ENCODE data around the gene C3. TPM values are rescaled to one million over a fixed set of nuclear protein-coding genes. Genes with fewer than 3 reads are reported as not detected.

C3 gene
- total RNA-seq, 1 donor from 2014 or later: 482 TPM

- no peak for DNase-seq (ENCODE audit: missing footprints)
- no peak for ATAC-seq
- intact Hi-C loops (cut with DNase I): no loop called here
These were observed 13.7 kb upstream of the C3 start for GRCh38 chr19:6734096-6734696.

GRCh38 chr19:6733338-6734095 lies 13.1 kb upstream of the C3 start:
- DNase-seq (ENCODE audit: missing footprints): no peak
- ATAC-seq: no peak
- intact Hi-C loops (cut with DNase I): no loop called here

- no peak for ATAC-seq
- intact Hi-C loops (cut with DNase I): no loop called here
- no peak for DNase-seq (ENCODE audit: missing footprints)
These were observed 12.4 kb upstream of the C3 start for GRCh38 chr19:6732803-6733337.

GRCh38 chr19:6731822-6732221 lies 11.4 kb upstream of the C3 start:
- no peak for ATAC-seq
- DNase-seq (ENCODE audit: missing footprints): no peak
- intact Hi-C loops (cut with DNase I): no loop called here

GRCh38 chr19:6730941-6731670 lies 10.7 kb upstream of the C3 start:
- DNase-seq (ENCODE audit: missing footprints) (peak; percentile 32), ATAC-seq (no peak)
- intact Hi-C loops (cut with DNase I): no loop called here

GRCh38 chr19:6730153-6730804 lies 9.8 kb upstream of the C3 start:
- ATAC-seq: peak; percentile 43
- intact Hi-C loops (cut with DNase I): no loop called here

GRCh38 chr19:6729573-6730152 lies 9.2 kb upstream of the C3 start:
- peak; percentile 52 for DNase-seq (ENCODE audit: missing footprints)
- no peak for ATAC-seq
- intact Hi-C loops (cut with DNase I): no loop called here

More at GRCh38 chr19:6730153-6730804, 9.8 kb upstream of the C3 start:
- DNase-seq (ENCODE audit: missing footprints): peak; percentile 73

- intact Hi-C loops (cut with DNase I): no loop called here
- peak; percentile 83 for DNase-seq (ENCODE audit: missing footprints)
- ATAC-seq: peak; percentile 38
These were observed 7.9 kb upstream of the C3 start for GRCh38 chr19:6728346-6728745.

- intact Hi-C loops (cut with DNase I): no loop called here
- ATAC-seq (no peak), DNase-seq (ENCODE audit: missing footprints) (peak; percentile 26)
These were observed 5.2 kb upstream of the C3 start for GRCh38 chr19:6725513-6726231.

GRCh38 chr19:6724631-6725492 lies 4.4 kb upstream of the C3 start:
- DNase-seq (ENCODE audit: missing footprints) (peak; percentile 18), ATAC-seq (no peak)
- intact Hi-C loops (cut with DNase I): no loop called here

- DNase-seq (ENCODE audit: missing footprints): peak; percentile 41
These were observed 3.3 kb upstream of the C3 start for GRCh38 chr19:6723738-6724137.

GRCh38 chr19:6723108-6723618 lies 2.7 kb upstream of the C3 start:
- ATAC-seq (peak; percentile 38), DNase-seq (ENCODE audit: missing footprints) (peak; percentile 78)
- intact Hi-C loops (cut with DNase I): no loop called here

More at GRCh38 chr19:6723738-6724137, 3.3 kb upstream of the C3 start:
- no peak for ATAC-seq
- intact Hi-C loops (cut with DNase I): no loop called here

- DNase-seq (ENCODE audit: missing footprints): peak; percentile 21
- intact Hi-C loops (cut with DNase I): no loop called here
- no peak for ATAC-seq
These were observed 1.3 kb upstream of the C3 start for GRCh38 chr19:6721773-6722172.

- intact Hi-C loops (cut with DNase I): no loop called here
These were observed 656 bp upstream of the C3 start for GRCh38 chr19:6721138-6721474.

GRCh38 chr19:6719992-6720368 lies 470 bp downstream of the C3 start:
- ATAC-seq: no peak
- intact Hi-C loops (cut with DNase I): no loop called here
- no peak for DNase-seq (ENCODE audit: missing footprints)

More at GRCh38 chr19:6721138-6721474, 656 bp upstream of the C3 start:
- no peak for ATAC-seq
- DNase-seq (ENCODE audit: missing footprints): no peak

GRCh38 chr19:6719540-6719861 lies 949 bp downstream of the C3 start:
- intact Hi-C loops (cut with DNase I): no loop called here
- DNase-seq (ENCODE audit: missing footprints) (no peak), ATAC-seq (no peak)
